ENCODE results near the gene GIPC3.
"Not testable (repeated sequence)": the region's sequence is repeated elsewhere in the genome, so short reads cannot be mapped to it uniquely, and the experiment has no call there.

GIPC3 gene

GRCh38 chr19:3615524-3616135 is 30.4 kb downstream of the GIPC3 start:
- DNase-seq (ENCODE audit: insufficient read length, low spot score) (no peak), FAIRE-seq (no peak)

DNA sequence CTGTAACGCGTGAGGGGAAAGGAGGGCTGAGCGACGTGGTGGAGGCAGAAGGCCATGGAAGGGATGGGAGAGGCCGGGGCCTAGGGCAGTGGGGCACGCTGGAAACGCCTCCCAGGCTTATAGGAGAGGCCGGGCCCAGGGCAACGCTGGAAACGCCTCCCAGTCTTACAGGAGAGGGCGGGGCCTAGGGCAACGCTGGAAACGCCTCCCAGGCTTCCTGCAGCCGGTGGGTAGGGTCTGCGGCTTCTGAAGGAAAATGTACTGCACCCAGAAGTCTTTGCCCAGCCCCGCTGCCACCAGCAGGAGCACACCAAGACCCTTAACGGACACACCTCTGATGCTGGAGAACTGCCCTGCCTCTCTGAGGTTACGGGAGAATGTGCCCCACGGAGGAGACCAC is 32.2 kb downstream of the GIPC3 start:
- no peak for FAIRE-seq

DNA sequence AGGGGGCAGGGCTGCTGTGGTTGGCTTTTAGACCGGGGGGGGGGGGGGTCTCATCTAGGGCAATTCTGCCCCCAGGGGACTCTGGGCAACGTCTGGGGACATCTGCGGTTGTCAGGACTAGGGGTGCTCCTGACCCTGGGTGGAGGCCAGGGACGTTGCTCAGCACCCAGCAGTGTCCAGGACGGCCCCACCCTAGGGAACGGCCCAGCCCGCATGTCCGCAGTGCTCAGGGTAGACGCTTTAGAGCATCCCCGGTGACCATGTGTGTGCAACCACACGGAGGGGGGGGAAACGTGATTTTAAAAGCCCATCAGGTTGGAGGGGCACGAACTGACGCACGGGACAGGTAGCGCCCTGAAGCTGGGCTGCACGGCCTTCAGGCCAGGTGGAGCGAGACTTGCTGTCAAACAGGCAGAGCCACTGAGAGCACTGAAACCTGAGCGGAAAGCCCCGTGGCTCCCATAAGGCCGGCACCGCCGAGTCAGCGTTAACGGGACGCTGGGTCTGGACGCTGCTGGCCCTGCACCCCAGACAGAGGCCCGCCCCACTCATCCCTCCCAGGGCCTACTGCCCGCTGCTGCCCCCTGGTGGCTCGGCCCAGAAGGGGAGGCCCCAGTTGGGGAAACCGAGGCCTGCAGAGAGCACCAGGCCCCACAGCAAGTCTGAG is 33.0 kb downstream of the GIPC3 start:
- peak; percentile 65 for FAIRE-seq

More for the DNA sequence above, 32.2 kb downstream of the GIPC3 start:
- DNase-seq (ENCODE audit: insufficient read length, low spot score): no peak

GRCh38 chr19:3618811-3619630 is 33.7 kb downstream of the GIPC3 start:
- FAIRE-seq (no peak), DNase-seq (ENCODE audit: insufficient read length, low spot score) (no peak)

More for the DNA sequence above, 33.0 kb downstream of the GIPC3 start:
- peak; percentile 99 for DNase-seq (ENCODE audit: insufficient read length, low spot score)

- DNase-seq (ENCODE audit: insufficient read length, low spot score) (no peak), FAIRE-seq (no peak)
These were observed 34.3 kb downstream of the GIPC3 start for GRCh38 chr19:3619631-3620012.

DNA sequence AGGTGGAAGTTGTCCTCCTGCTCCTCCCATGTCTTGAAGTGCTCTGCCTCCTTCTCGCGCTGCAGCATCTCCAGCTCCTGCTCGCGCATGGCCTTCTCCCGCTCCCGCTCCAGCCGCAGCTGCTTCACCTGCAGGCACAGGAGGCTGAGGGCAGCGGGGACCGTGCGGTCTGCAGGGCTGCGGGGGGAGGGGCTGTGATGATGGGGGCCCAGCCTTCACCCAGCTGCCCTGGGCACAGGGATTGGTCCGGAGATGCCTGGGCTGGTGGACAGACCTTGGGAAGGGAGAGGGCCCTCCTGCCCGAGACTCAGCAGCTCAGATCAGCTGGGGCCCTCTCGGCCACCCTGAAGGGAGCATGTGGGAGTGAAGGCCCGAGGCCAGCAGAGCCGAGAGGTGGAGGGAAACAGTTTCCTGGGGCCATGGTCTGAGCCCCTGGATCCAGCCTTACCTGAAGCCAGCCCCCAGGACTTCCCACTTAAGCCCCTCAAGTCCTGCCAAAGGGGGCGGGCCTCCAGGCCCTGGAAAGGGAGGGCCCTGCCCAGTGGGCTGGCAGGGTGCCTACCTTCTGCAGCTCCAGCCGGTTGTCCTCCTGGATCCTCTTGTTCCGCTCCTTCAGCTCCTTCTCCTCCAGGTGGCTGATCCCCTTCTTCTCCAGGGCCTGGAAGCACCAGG is 35.0 kb downstream of the GIPC3 start:
- DNase-seq (ENCODE audit: insufficient read length, low spot score) (no peak), FAIRE-seq (no peak)

DNA sequence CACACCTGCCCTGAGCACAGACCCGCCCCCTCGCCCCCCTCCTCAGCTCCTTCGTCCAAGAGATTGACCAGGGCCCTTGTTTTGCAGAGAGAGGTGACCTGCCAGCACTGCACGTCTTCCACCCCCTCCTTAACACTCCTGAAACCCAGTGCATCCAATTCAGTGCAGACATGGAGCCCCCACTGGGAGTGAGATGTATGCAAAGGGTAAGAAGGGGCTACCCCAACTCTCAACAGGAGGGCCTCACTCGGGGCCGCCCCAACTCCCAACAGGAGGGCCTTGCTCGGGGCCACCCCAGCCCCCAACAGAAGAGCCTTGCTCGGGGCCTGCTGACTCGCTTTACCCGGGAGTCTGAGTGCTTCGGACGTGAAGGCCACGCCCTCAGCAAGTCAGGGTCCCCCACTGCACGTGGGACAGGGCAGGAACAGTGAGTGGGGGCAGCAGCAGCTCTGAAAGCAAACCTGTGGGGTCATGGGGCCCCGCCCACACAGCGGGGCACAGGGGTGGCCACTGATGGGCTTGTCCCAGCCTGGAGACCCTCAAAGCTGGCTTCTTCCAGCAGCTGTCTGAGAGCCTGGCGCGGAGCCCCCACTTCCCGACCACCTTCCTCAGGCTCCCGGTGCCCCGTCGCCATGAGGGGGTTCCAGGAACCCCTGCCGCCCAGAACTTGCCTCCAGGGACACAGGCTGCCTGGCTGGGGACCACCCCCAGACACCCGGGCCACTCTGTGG is 35.7 kb downstream of the GIPC3 start:
- FAIRE-seq: no peak
- DNase-seq (ENCODE audit: insufficient read length, low spot score): no peak

DNA sequence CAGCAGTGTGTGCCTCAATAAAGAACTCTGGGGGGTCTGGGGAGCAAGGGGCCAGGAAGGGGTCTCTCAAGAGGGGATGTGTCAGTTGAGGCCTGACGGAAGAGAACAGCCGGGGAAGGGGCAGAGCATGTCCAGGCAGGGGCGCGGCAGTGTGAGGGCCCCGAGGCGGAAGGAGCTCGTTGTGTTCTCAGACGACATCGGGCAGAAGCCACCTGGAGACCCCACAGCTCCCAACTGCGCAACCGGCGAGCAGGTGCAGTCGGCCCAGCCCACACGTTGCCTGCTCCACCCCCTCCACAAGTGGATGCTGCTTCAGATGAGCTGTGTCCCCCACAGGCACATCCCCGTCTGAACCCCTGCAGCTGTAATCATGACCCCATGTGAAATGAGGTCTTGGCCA is 36.4 kb downstream of the GIPC3 start:
- FAIRE-seq (no peak), DNase-seq (ENCODE audit: insufficient read length, low spot score) (no peak)

- DNase-seq (ENCODE audit: insufficient read length, low spot score) (no peak), FAIRE-seq (no peak)
These were observed 36.9 kb downstream of the GIPC3 start for GRCh38 chr19:3622224-3622623.

- DNase-seq (ENCODE audit: insufficient read length, low spot score) (no peak), FAIRE-seq (no peak)
These were observed 38.4 kb downstream of the GIPC3 start for GRCh38 chr19:3623716-3624115.

DNA sequence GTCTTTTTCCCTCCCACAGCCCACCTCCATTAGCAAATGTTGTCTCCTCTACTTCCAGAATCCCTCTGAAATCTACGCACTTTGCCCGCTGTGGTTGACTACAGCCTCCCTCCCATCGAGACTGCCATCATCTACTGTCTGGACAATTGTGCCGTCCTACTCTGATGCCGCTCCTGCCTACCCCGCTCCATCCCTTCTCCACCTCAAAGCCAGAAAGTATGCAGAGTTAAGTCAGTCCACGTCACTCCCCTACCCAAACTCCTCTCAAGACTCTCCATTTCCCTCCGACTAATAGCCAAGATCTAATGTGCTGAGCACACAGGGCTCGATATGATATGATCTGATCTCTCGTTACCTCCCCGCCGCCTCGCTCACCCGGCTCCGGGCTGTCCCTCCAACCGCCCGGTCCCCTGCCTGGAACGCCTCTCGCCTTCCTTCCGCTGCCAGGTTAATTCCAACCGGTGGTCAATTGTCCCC is 40.8 kb downstream of the GIPC3 start:
- no peak for FAIRE-seq
- no peak for DNase-seq (ENCODE audit: insufficient read length, low spot score)

DNA sequence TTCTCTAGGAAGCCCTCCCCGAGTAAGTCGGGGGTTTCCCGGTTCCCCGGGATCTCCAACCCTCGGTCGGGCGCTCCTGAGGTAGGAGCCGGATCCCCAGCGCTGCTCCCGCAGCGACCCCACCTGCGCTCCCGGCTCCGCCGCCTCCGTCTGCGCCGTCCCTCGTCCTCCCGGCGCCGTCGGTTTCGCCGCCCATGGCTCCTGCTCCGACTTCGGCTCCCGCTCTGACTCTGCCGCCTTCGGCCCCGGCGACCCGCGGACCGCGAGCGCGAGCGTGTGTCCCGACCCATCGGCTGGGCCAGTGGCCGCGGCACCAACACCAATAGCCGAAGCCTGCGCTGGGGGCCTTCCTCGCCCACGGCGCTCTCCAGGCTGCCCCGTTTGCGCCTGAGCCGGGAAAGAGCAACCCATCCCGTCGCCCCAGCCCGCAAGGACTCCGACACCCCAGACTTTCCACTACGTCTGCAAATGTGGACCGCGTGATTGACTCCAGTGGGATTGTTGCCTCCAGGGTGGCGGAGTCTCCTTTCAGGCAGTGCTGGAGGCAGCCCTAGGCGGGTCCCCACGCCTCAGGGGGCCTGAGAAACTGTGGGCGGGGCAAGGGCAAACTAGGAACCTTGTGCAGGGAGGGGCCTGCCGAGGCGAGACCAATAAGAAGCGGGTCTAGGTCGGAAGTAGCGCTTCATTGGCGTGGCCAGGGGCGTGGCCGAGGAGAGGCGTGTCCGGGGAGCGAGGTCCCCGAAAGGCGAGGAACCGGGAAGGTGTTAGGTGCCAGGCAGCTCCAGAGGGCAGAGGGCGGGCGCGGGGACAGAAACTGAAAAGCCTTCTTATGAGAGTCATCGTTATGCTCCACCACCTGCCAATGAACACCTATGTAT is 41.4 kb downstream of the GIPC3 start, which contains the start of gene CACTIN:
TSS of gene CACTIN (minus strand) at position 318 of the 878 bp plus-strand sequence. CDS start at position 290, 28 bp downstream.
- FAIRE-seq: peak; percentile 99
- peak; percentile 100 for DNase-seq (ENCODE audit: insufficient read length, low spot score)

GRCh38 chr19:3627351-3627723 is 42.1 kb downstream of the GIPC3 start:
- FAIRE-seq (no peak), DNase-seq (ENCODE audit: insufficient read length, low spot score) (no peak)

- FAIRE-seq; DNase-seq (ENCODE audit: insufficient read length, low spot score): not testable (repeated sequence)
These were observed 43.5 kb downstream of the GIPC3 start for GRCh38 chr19:3628766-3629165.

DNA sequence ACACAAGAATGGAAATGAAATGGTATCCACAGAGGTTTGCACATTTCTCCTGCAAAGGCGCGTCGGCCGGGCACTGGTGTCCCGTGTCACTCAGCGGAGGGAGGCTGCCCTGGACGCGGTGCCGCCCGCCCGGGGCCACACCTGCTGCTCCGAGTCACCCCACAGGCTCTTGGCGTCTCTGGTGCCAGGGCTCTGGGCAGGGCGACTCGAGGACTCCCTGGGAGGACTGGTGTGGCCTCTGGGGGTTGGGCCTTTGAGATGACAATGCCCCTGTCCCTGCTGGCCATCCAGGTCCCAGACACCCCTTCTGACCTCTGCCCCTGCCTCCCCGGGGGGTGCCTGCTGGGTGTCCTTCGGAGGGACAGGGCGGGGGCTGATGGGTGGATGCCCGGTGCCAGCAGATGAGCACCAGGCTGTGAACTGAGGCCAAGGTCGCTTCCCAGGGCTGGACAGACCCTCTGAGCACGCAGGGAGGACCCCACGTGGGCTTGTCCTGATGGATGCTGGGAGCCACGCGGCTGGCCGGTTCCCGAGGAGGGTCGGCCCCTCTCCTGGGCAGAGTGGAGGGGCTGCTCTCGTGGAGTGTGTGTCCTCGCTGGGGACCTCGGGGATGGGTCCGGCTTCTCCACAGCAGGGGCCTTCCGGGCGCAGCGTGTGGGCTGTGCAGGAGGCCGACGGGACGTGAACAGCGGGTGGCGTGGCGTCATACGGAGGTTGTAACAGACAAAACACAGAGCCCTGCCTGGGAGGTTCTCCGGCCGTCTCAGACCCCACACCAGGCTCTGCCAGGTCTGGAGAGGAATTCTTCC is 46.0 kb downstream of the GIPC3 start:
- DNase-seq (ENCODE audit: insufficient read length, low spot score): no peak
- FAIRE-seq: no peak

DNA sequence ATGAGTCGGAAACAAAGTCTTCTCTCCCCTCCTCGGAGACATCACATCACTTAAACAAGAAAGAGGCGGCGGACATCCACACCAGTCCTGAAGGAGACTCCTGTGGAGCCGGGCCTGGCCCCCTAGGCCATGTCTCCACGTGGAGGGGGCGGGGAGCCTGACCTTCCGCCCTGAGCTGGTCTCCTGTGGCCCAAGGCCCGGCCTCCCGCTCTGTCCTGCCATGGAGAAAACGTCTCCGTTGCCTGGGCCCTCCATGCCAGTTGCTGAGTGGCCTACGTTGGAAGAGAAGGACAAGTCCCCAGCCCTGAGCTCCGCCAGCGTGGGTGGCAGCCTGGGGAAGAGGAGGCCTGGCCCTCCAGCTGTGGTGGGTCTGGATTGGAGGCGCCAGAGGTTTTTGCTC is 46.8 kb downstream of the GIPC3 start:
- DNase-seq (ENCODE audit: insufficient read length, low spot score) (no peak), FAIRE-seq (no peak)

DNA sequence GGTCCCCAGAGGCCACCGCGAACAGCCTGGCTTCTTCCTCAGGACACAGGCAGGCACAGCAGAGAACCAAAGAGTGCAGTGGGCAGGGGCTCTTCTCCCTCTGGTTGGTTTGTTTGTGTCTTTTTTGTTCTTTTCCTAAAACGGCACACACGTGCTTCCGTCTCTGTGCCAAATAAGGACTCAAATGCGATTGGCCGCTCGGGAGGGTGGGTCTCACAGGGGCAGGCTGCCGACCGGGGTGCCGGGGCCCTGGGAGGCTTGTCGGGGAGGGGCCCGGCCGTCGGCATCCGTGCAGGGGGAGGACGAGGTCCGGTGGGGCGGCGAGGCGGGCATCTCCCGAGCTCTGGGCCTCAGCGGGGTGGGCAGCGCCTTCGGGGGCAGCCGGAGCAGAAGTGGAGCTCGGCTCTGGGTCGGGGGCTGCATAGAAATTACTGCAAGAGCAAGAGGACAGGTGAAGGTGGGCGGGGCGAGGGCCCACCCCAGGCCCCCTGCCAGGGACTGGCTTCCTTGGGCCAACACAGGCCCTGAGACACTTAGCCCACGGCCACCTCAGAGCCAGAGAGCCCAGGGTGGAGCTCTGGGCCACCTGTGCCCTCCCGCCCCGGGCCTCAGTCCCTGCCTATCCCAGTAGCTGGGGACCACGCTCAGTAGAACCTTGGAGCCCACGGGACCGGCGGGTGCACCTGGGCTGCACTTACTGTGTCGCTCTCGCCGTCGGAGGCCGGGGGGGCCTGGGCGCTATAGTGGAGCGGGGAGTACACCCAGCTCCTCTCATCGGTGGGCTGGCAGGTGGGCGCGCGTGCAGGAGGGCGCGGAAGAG is 47.7 kb downstream of the GIPC3 start:
- FAIRE-seq (no peak), DNase-seq (ENCODE audit: insufficient read length, low spot score) (no peak)

DNA sequence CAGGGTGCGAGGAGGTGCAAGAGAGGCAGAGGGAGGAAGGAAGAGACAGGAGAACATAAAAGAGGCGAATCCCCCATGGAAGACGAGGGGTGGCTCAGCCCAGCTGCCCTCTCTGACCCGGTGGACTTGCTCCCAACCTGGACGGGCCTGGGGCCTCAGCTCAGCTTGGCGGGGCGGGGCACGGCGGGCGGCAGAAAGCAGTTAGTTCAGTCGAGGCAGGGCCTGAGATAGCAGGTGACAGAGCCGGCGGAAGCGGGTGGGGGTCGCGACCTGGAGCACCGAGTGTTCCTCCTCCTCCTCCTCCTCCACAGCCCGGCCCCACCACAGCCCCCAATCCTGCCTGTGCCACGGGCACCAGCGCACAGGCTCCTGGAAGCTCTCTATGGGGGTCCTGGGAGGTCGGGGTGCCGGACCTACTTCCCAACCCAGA is 48.3 kb downstream of the GIPC3 start:
- no peak for FAIRE-seq
- DNase-seq (ENCODE audit: insufficient read length, low spot score): no peak

Data from GM19239 (cell line).